PFSK-1 (cell line): ENCODE results near the gene SEMA3A.

Experiments
- FOXP2 ChIP-seq: optimal IDR thresholded peaks from 2 replicates; pipeline ENCODE3; 2011; ENCODE audit warnings: borderline replicate concordance, control low read depth, inconsistent platforms; ENCODE audit not compliant: insufficient read depth; ENCODE audit errors: extremely low read length, extremely low read depth
- POLR2AphosphoS5 ChIP-seq: IDR thresholded peaks from 2 replicates; pipeline ENCODE4 v1.6.1; 2012; ENCODE audit warnings: low read depth, mild to moderate bottlenecking, control low read depth, low read length, moderate library complexity
- SIN3A ChIP-seq: IDR thresholded peaks from 2 replicates; pipeline ENCODE4 v1.6.1; 2012; ENCODE audit warnings: mild to moderate bottlenecking, low read length, moderate library complexity, borderline replicate concordance; ENCODE audit not compliant: insufficient read depth
- TAF1 ChIP-seq: IDR thresholded peaks from 2 replicates; pipeline ENCODE4 v1.6.1; 2012; ENCODE audit warnings: low read length, control low read depth, borderline replicate concordance; ENCODE audit not compliant: insufficient read depth
- TF ChIP-seq, protein P1 (sequence below), 2 experiments: IDR thresholded peaks; 2 replicates each; pipeline versions ENCODE4 v1.6.1 to v1.8.0; 2011 to 2012; ENCODE audit warnings: low read depth in 2 of 2, low read length in 2 of 2, control low read depth in 1 of 2, inconsistent platforms in 1 of 2, mild to moderate bottlenecking in 1 of 2, moderate library complexity in 1 of 2; ENCODE audit not compliant: insufficient read depth in 1 of 2

Gene SEMA3A

DNA sequence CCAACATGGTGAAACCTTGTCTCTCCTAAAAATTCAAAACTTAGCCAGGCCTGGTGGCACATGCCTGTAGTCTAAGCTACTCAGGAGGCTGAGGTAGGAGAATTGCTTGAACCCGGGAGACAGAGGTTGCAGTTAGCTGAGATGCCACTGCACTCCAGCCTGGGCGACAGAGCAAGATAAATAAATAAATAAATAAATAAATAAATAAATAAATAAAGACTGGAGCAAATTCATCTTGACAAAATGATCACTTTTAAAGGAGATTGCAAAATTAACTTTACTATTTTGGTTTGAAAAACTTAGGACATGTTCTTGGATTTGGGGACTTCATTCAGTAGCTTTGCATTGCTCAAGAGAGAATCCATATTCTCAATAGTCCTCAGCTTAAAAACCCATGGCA lies 137.0 kb downstream of the SEMA3A start:
- TF ChIP-seq SIN3A: no peak
- TF ChIP-seq TAF1: no peak
- no peak for TF ChIP-seq POLR2AphosphoS5
- TF ChIP-seq FOXP2: no peak
- TF ChIP-seq, protein P1, sequence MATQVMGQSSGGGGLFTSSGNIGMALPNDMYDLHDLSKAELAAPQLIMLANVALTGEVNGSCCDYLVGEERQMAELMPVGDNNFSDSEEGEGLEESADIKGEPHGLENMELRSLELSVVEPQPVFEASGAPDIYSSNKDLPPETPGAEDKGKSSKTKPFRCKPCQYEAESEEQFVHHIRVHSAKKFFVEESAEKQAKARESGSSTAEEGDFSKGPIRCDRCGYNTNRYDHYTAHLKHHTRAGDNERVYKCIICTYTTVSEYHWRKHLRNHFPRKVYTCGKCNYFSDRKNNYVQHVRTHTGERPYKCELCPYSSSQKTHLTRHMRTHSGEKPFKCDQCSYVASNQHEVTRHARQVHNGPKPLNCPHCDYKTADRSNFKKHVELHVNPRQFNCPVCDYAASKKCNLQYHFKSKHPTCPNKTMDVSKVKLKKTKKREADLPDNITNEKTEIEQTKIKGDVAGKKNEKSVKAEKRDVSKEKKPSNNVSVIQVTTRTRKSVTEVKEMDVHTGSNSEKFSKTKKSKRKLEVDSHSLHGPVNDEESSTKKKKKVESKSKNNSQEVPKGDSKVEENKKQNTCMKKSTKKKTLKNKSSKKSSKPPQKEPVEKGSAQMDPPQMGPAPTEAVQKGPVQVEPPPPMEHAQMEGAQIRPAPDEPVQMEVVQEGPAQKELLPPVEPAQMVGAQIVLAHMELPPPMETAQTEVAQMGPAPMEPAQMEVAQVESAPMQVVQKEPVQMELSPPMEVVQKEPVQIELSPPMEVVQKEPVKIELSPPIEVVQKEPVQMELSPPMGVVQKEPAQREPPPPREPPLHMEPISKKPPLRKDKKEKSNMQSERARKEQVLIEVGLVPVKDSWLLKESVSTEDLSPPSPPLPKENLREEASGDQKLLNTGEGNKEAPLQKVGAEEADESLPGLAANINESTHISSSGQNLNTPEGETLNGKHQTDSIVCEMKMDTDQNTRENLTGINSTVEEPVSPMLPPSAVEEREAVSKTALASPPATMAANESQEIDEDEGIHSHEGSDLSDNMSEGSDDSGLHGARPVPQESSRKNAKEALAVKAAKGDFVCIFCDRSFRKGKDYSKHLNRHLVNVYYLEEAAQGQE (IDR thresholded peaks at IDR 0.05; ENCODE audit: insufficient read depth in 1 of 2, low read depth in 2 of 2, low read length in 2 of 2): no peak

DNA sequence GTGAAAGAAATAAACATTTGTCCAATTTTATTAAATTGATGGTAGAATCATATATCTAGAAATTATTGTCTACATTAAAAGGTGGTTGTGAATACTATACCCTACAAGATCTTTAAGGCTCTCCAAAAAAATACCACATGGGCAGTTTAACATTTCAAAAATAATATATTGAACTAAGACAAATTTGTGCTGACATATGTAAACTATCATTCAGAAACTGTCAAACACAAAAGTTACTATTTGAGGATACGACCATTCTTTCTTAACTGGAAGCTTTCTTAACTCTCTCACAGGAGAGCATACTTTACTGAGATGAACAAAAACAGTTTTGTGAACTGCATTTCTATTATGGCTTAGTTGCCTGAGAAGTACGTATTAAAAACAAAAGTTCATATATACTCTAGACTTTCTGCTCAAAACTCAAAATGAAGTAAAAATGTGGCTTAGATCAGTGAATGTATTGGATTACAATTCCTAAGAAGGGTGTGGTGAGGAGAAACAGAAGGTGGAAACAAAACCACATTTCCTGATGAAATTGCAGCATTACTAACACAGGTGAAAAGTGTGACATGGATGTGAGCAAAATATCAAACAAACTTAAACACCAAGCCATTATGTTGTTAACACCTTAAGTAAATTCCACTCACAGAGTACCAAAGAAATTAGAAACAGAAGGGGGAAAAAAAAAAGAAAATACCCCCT lies 138.5 kb downstream of the SEMA3A start:
- TF ChIP-seq FOXP2: no peak

DNA sequence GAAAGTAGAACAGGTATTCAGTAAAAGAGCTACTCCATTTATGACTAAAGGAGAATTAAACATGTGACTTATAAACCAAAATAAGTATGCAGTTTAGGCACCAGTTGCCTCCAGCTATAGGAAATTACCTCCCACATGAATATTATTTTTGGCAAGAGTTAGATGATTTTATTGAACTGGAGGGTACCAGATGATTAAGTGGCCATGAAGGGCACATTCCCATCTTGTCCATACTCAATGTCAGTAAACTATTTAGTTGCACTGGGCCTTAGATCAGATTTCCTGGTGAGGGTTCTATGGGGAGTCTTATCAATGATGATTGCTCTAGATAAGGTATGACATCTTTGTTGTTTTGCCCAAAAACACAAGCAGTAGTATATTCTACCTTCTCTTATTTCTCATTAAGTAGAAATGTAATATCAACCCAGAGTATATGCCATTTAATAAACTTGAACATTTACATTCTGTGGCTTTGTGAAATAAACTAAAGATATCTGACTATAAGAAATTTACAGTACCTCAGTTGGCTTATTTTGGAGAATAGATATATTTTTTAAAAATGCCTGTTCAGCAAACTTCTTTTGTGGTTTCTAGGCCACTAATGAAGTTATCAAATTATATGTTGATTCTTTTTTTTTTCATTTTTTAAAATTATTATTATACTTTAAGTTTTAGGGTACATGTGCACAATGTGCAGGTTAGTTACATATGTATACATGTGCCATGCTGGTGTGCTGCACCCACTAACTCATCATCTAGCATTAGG lies 145.3 kb downstream of the SEMA3A start:
- TF ChIP-seq TAF1: no peak
- TF ChIP-seq, protein P1 (IDR thresholded peaks at IDR 0.05; ENCODE audit: insufficient read depth in 1 of 2, low read depth in 2 of 2, low read length in 2 of 2): no peak
- TF ChIP-seq FOXP2: no peak
- TF ChIP-seq POLR2AphosphoS5: no peak
- TF ChIP-seq SIN3A: no peak

DNA sequence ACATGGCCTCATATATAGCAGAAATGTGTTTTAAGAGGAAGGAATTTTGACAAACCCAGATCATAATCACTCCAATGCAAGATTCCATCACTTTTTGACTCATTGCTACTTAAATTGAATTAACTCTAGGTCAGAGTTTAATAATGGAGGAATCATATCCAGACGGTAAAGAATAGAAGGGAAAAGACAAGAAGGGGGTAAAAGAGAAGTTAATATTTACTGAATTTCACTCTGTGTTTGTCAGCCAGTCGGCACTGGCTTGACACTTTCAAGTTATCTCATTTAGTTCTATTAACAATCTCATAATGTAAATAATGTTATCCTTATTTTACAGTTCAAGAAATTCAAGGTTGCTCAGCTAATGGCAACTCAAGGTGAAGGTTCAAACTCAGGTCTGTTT lies 147.5 kb downstream of the SEMA3A start:
- no peak; the same call in 1 of the 2 replicates for TF ChIP-seq POLR2AphosphoS5
- TF ChIP-seq TAF1: peak; percentile 37; the same call in 1 of the 2 replicates

DNA sequence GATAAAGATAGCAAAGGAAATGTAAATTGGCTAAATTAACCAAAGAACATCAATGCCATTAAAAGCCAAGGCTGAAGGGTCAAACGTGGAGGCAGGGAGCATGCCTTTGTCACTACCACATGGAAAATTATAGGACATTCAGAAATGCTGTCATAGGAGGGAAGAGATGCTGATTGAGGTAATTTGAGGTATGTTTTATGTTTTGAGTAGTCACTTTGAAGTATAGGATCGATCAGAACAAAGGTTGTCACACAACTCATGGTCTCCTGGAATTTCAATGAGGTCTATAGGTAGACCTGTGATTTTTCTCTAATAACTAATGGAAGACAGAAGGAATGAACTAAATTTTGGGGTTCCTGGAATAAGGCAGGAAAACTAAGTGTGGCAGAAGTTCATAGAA lies 149.8 kb downstream of the SEMA3A start:
- TF ChIP-seq FOXP2: no peak
- no peak for TF ChIP-seq POLR2AphosphoS5
- no peak for TF ChIP-seq SIN3A
- no peak for TF ChIP-seq TAF1
- TF ChIP-seq, protein P1 (IDR thresholded peaks at IDR 0.05; ENCODE audit: insufficient read depth in 1 of 2, low read depth in 2 of 2, low read length in 2 of 2): no peak

DNA sequence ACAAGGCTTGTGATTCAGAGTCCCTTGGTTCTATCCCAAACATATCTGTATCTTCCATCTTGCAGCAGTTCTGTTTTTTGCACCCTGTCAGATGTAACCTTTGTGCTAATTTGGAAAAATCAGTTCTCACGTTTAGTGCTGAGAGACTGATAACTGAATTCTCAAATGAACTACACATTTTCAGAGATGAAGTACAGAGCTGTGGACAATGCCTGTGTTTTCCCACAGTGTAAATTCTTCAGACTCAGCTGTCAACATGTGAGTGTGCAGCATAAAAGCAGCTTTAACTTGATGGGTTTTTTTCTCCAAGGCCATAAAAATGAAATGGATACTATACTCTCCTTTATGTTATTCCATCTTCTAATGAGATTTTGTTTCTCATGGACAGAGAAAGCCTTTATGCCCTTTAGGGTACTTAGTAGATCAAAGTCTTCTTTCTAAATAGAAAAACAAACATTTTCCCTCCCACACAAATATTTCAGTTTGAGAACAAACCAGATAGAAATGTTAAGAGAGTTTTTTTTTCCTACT lies 150.9 kb downstream of the SEMA3A start:
- no peak for TF ChIP-seq POLR2AphosphoS5
- TF ChIP-seq FOXP2: no peak
- TF ChIP-seq, protein P1 (IDR thresholded peaks at IDR 0.05; ENCODE audit: insufficient read depth in 1 of 2, low read depth in 2 of 2, low read length in 2 of 2): no peak
- TF ChIP-seq SIN3A: no peak
- TF ChIP-seq TAF1: no peak
